ENCODE data around the gene MYO1A.
A peak's percentile ranks its signal among the peaks of the same experiment; 100 is the strongest.

GRCh38 chr12:57001448-57001906 is 48.5 kb downstream of the MYO1A start:
- no peak for TF ChIP-seq EZH2 (IDR thresholded peaks at IDR 0.05; ENCODE audit: borderline replicate concordance, low read depth, low read length, poor library complexity, severe bottlenecking)
- peak; percentile 88 for TF ChIP-seq CTCF (conservative IDR thresholded peaks at IDR 0.05; ENCODE audit: low read depth, low read length)
